Astrocyte of the cerebellum (primary cell): ENCODE results near the gene PGC.

Experiments
- DNase-seq: peaks from one replicate; pipeline ENCODE4 v3.0.0-alpha.2; 2011; ENCODE audit warnings: low read depth
- H3K4me3 ChIP-seq: 2 replicates; pipeline ENCODE4 v1.5.1; 2011; ENCODE audit warnings: mild to moderate bottlenecking, low read depth, low read length, moderate library complexity
- CTCF ChIP-seq: IDR thresholded peaks from 2 replicates; pipeline ENCODE4 v1.5.1; 2012; ENCODE audit warnings: low read length, low read depth, moderate library complexity, mild to moderate bottlenecking; ENCODE audit errors: missing control alignments
- in situ Hi-C: cut with HindIII; loops from 2 replicates; pipeline ENCODE4 v1.10.0; 2017; ENCODE audit warnings: low sequenced_read_pairs

Gene PGC

GRCh38 chr6:41777551-41778285 lies 30.5 kb upstream of the PGC start:
- DNase-seq = no peak
- in situ Hi-C loops = loop anchor here (25.0 kb wide), 1 partner anchor 785 kb away; the partner anchor contains the start of gene UBR2
- no peak for TF ChIP-seq CTCF
- no peak overlapping the region for H3K4me3 ChIP-seq

- in situ Hi-C loops = loop anchor here (25.0 kb wide), 1 partner anchor 787 kb away; the partner anchor contains the start of gene UBR2
- TF ChIP-seq CTCF = no peak
- no peak overlapping the region for H3K4me3 ChIP-seq
- no peak for DNase-seq
Measured at GRCh38 chr6:41775293-41775882, 28.2 kb upstream of the PGC start.

GRCh38 chr6:41774841-41775240 lies 27.6 kb upstream of the PGC start:
- in situ Hi-C loops = loop anchor here (25.0 kb wide), 1 partner anchor 787 kb away; the partner anchor contains the start of gene UBR2
- H3K4me3 ChIP-seq = no peak overlapping the region
- TF ChIP-seq CTCF = no peak
- DNase-seq = no peak

- no peak overlapping the region for H3K4me3 ChIP-seq
- no peak for TF ChIP-seq CTCF
- DNase-seq = no peak
- in situ Hi-C loops = no loop called here
Measured at GRCh38 chr6:41771058-41771983, 24.1 kb upstream of the PGC start.

GRCh38 chr6:41770381-41771057 lies 23.3 kb upstream of the PGC start:
- no peak for TF ChIP-seq CTCF
- in situ Hi-C loops = no loop called here
- DNase-seq = no peak
- no peak overlapping the region for H3K4me3 ChIP-seq

- no peak for DNase-seq
- no peak for TF ChIP-seq CTCF
- in situ Hi-C loops = no loop called here
- no peak overlapping the region for H3K4me3 ChIP-seq
Measured at GRCh38 chr6:41769376-41769775, 22.2 kb upstream of the PGC start.
